Measurements from ENCODE around the gene COL21A1.

Gene COL21A1

DNA sequence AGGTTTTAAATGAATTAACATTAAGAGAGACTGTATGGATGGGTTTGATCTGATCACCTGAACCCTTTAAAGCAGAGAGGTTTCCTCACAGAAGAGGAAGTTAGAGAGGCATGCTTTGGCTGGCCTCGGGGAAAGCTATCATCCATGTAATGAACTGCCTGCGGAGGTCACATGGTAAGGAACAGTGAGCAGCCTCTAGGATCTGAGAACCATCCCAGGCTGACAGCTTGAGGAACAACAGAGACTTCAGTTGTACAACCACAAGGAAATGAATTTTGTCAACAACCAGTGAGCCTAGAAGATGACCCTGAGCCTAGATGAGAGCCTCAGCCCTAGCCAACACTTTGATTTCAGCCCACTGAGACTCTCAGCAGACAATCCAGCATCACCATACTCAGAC is 2.9 kb upstream of the COL21A1 start:
- TF ChIP-seq ELF4 (IDR thresholded peaks at IDR 0.05) (no peak), TARDBP (IDR thresholded peaks at IDR 0.05) (no peak), LEF1 (IDR thresholded peaks at IDR 0.05; ENCODE audit: borderline replicate concordance) (no peak), CTBP1 (IDR thresholded peaks at IDR 0.05; ENCODE audit: borderline replicate concordance) (no peak), FOXK2 (IDR thresholded peaks at IDR 0.05) (no peak), BHLHE40 (IDR thresholded peaks at IDR 0.05; ENCODE audit: borderline replicate concordance) (no peak), PKNOX1 (IDR thresholded peaks at IDR 0.05) (no peak), ARNT (IDR thresholded peaks at IDR 0.05) (no peak), HDGF (IDR thresholded peaks at IDR 0.05; ENCODE audit: borderline replicate concordance) (no peak), SP1 (IDR thresholded peaks at IDR 0.05) (no peak), SUZ12 (IDR thresholded peaks at IDR 0.05) (no peak), FOXM1 (IDR thresholded peaks at IDR 0.05; ENCODE audit: borderline replicate concordance) (no peak), ZNF384 (IDR thresholded peaks at IDR 0.05) (no peak), FOXA1 (IDR thresholded peaks at IDR 0.05) (no peak), NFRKB (IDR thresholded peaks at IDR 0.05) (no peak), L3MBTL2 (conservative IDR thresholded peaks at IDR 0.05) (no peak)
- ChIA-PET POLR2A (no interaction called here), CTCF (interaction anchor here (0.9 kb wide), 1 partner anchor 11 kb away, joined by 3 read pairs; no protein-coding TSS in a partner anchor)
- DNase-seq (ENCODE audit: extremely low spot score), result no peak

GRCh38 chr6:56247654-56248122 is 308 bp upstream of the COL21A1 start:
- no peak for TF ChIP-seq TARDBP (IDR thresholded peaks at IDR 0.05)
- no peak for TF ChIP-seq BHLHE40 (IDR thresholded peaks at IDR 0.05; ENCODE audit: borderline replicate concordance)
- TF ChIP-seq SUZ12 (IDR thresholded peaks at IDR 0.05), result no peak
- TF ChIP-seq FOXM1 (IDR thresholded peaks at IDR 0.05; ENCODE audit: borderline replicate concordance), result no peak
- TF ChIP-seq PKNOX1 (IDR thresholded peaks at IDR 0.05), result no peak
- TF ChIP-seq L3MBTL2 (conservative IDR thresholded peaks at IDR 0.05), result no peak
- CTCF ChIA-PET, result interaction anchor here (0.7 to 1.5 kb wide), 3 partner anchors 9 to 30 kb away, joined by 3 to 6 read pairs (median 3); no protein-coding TSS in a partner anchor
- no peak for DNase-seq (ENCODE audit: extremely low spot score)
- POLR2A ChIA-PET, result no interaction called here

GRCh38 chr6:56246541-56246880 is 869 bp downstream of the COL21A1 start:
- ChIA-PET CTCF (interaction anchor here (1.5 kb wide), 1 partner anchor 10 kb away, joined by 6 read pairs; no protein-coding TSS in a partner anchor), POLR2A (no interaction called here)
- TF ChIP-seq FOXK2 (IDR thresholded peaks at IDR 0.05) (no peak), BHLHE40 (IDR thresholded peaks at IDR 0.05; ENCODE audit: borderline replicate concordance) (no peak), ZNF384 (IDR thresholded peaks at IDR 0.05) (no peak), CTBP1 (IDR thresholded peaks at IDR 0.05; ENCODE audit: borderline replicate concordance) (no peak), L3MBTL2 (conservative IDR thresholded peaks at IDR 0.05) (no peak), TARDBP (IDR thresholded peaks at IDR 0.05) (no peak), FOXA1 (IDR thresholded peaks at IDR 0.05) (no peak), LEF1 (IDR thresholded peaks at IDR 0.05; ENCODE audit: borderline replicate concordance) (no peak), SP1 (IDR thresholded peaks at IDR 0.05) (no peak), ARNT (IDR thresholded peaks at IDR 0.05) (no peak), FOXM1 (IDR thresholded peaks at IDR 0.05; ENCODE audit: borderline replicate concordance) (no peak), SUZ12 (IDR thresholded peaks at IDR 0.05) (no peak)
- no peak for DNase-seq (ENCODE audit: extremely low spot score)

GRCh38 chr6:56245903-56246351 is 1.5 kb downstream of the COL21A1 start:
- ChIA-PET POLR2A (no interaction called here), CTCF (no interaction called here)
- TF ChIP-seq ELF4 (IDR thresholded peaks at IDR 0.05) (no peak), L3MBTL2 (conservative IDR thresholded peaks at IDR 0.05) (no peak), SUZ12 (IDR thresholded peaks at IDR 0.05) (no peak), FOXK2 (IDR thresholded peaks at IDR 0.05) (no peak), FOXM1 (IDR thresholded peaks at IDR 0.05; ENCODE audit: borderline replicate concordance) (no peak), PKNOX1 (IDR thresholded peaks at IDR 0.05) (no peak), TARDBP (IDR thresholded peaks at IDR 0.05) (no peak), ZNF384 (IDR thresholded peaks at IDR 0.05) (no peak), HDGF (IDR thresholded peaks at IDR 0.05; ENCODE audit: borderline replicate concordance) (no peak), SP1 (IDR thresholded peaks at IDR 0.05) (no peak), LEF1 (IDR thresholded peaks at IDR 0.05; ENCODE audit: borderline replicate concordance) (no peak), CTBP1 (IDR thresholded peaks at IDR 0.05; ENCODE audit: borderline replicate concordance) (no peak), NFRKB (IDR thresholded peaks at IDR 0.05) (no peak), ARNT (IDR thresholded peaks at IDR 0.05) (no peak)
- DNase-seq (ENCODE audit: extremely low spot score), result no peak

- POLR2A ChIA-PET, result no interaction called here
- CTCF ChIA-PET, result no interaction called here
- TF ChIP-seq SUZ12 (IDR thresholded peaks at IDR 0.05) (no peak), BHLHE40 (IDR thresholded peaks at IDR 0.05; ENCODE audit: borderline replicate concordance) (no peak), PKNOX1 (IDR thresholded peaks at IDR 0.05) (no peak), FOXK2 (IDR thresholded peaks at IDR 0.05) (no peak), ZNF384 (IDR thresholded peaks at IDR 0.05) (no peak), L3MBTL2 (conservative IDR thresholded peaks at IDR 0.05) (no peak), ARNT (IDR thresholded peaks at IDR 0.05) (no peak), HDGF (IDR thresholded peaks at IDR 0.05; ENCODE audit: borderline replicate concordance) (no peak), SP1 (IDR thresholded peaks at IDR 0.05) (no peak), LEF1 (IDR thresholded peaks at IDR 0.05; ENCODE audit: borderline replicate concordance) (no peak), CTBP1 (IDR thresholded peaks at IDR 0.05; ENCODE audit: borderline replicate concordance) (no peak), FOXM1 (IDR thresholded peaks at IDR 0.05; ENCODE audit: borderline replicate concordance) (no peak), TARDBP (IDR thresholded peaks at IDR 0.05) (no peak), FOXA1 (IDR thresholded peaks at IDR 0.05) (no peak), NFRKB (IDR thresholded peaks at IDR 0.05) (no peak)
- no peak for DNase-seq (ENCODE audit: extremely low spot score)
Measured at GRCh38 chr6:56244528-56245253, 2.7 kb downstream of the COL21A1 start.
